ENCODE results near the gene ABHD8. TPM values are rescaled to one million over a fixed set of nuclear protein-coding genes. Genes with fewer than 3 reads are reported as not detected.

ABHD8 gene
- total and polyA plus RNA-seq, 2 of the 13 experiments (the other 11 are each of a cell fraction or from before 2014, with no cell fraction given) = 6.3 to 7.2 TPM

GRCh38 chr19:17255150-17255621 lies 48.0 kb downstream of the ABHD8 start (continued):
- TF ChIP-seq ZMAT5 (CRISPR knock-in tag; IDR thresholded peaks at IDR 0.05; ENCODE audit: borderline replicate concordance, low read depth) (no peak), RXRA (CRISPR knock-in tag; IDR thresholded peaks at IDR 0.05) (peak; percentile 44; the same call in 1 of the 2 replicates), NFIB (CRISPR knock-in tag; IDR thresholded peaks at IDR 0.05; ENCODE audit: borderline replicate concordance) (no peak), ZNF615 (CRISPR knock-in tag; IDR thresholded peaks at IDR 0.05; ENCODE audit: borderline replicate concordance) (no peak), ELK4 (CRISPR knock-in tag; IDR thresholded peaks at IDR 0.05; ENCODE audit: borderline replicate concordance) (no peak), FOXO4 (CRISPR knock-in tag; conservative IDR thresholded peaks at IDR 0.05) (no peak), HNRNPUL1 (IDR thresholded peaks at IDR 0.05; ENCODE audit: low read depth, low read length) (no peak), ZNF142 (CRISPR knock-in tag; IDR thresholded peaks at IDR 0.05) (no peak), HMGXB4 (CRISPR knock-in tag; IDR thresholded peaks at IDR 0.05; ENCODE audit: borderline replicate concordance in 1 of 2, low read depth in 1 of 2) (no peak), ZXDC (CRISPR knock-in tag; IDR thresholded peaks at IDR 0.05) (no peak), ZNF512 (CRISPR knock-in tag; IDR thresholded peaks at IDR 0.05) (no peak), ZNF549 (CRISPR knock-in tag; IDR thresholded peaks at IDR 0.05) (no peak), ZNF790 (CRISPR knock-in tag; IDR thresholded peaks at IDR 0.05; ENCODE audit: borderline replicate concordance) (no peak)
